HepG2 (cell line): ENCODE measurements around the gene SESN3. TPM values are rescaled to one million over a fixed set of nuclear protein-coding genes. Genes with fewer than 3 reads are reported as not detected.
A peak's percentile ranks its signal among the peaks of the same experiment; 100 is the strongest.

ENCODE experiments used
- DR1 ChIP-seq: sonication (generic); formaldehyde crosslinking; IDR thresholded peaks from 2 replicates; pipeline ENCODE4 v1.8.0; 2021; ENCODE audit warnings: mild to moderate bottlenecking, missing genetic modification reagents, inconsistent platforms
- HIVEP1 ChIP-seq: sonication (generic); formaldehyde crosslinking; IDR thresholded peaks from 2 replicates; pipeline ENCODE4 v1.4.0; 2020; ENCODE audit warnings: mild to moderate bottlenecking, missing genetic modification reagents
- SMC3 ChIP-seq: IDR thresholded peaks from 2 replicates; pipeline ENCODE4 v1.6.1; 2011; ENCODE audit warnings: low read length, improper control_type of control experiment
- SNAI1 ChIP-seq: sonication (generic); formaldehyde crosslinking; IDR thresholded peaks from 2 replicates; pipeline ENCODE4 v1.5.0; 2020; ENCODE audit warnings: mild to moderate bottlenecking, missing genetic modification reagents, borderline replicate concordance
- STAG1 ChIP-seq: sonication (generic); formaldehyde crosslinking; IDR thresholded peaks from 2 replicates; pipeline ENCODE4 v1.4.0; 2020; ENCODE audit warnings: missing genetic modification reagents
- WIZ ChIP-seq: sonication (generic); formaldehyde crosslinking; IDR thresholded peaks from 2 replicates; pipeline ENCODE4 v1.5.1; 2020; ENCODE audit warnings: mild to moderate bottlenecking, missing genetic modification reagents
- ZBTB8A ChIP-seq: sonication (generic); formaldehyde crosslinking; IDR thresholded peaks from 2 replicates; pipeline ENCODE4 v1.4.0; 2020; ENCODE audit warnings: mild to moderate bottlenecking, low read depth, missing genetic modification reagents, borderline replicate concordance
- ZFYVE20 ChIP-seq: sonication (generic); formaldehyde crosslinking; IDR thresholded peaks from 2 replicates; pipeline ENCODE4 v1.8.0; 2023; ENCODE audit warnings: low read depth, mild to moderate bottlenecking, moderate library complexity, missing genetic modification reagents, borderline replicate concordance
- ZNF101 ChIP-seq: sonication (generic); formaldehyde crosslinking; IDR thresholded peaks from 2 replicates; pipeline ENCODE4 v1.4.0; 2020; ENCODE audit warnings: mild to moderate bottlenecking, low read depth, missing genetic modification reagents, borderline replicate concordance
- ZNF768 ChIP-seq: sonication (generic); formaldehyde crosslinking; IDR thresholded peaks from 2 replicates; pipeline ENCODE4 v1.4.0; 2020; ENCODE audit warnings: missing genetic modification reagents
- polyA plus RNA-seq, 8 experiments: library from polyadenylated mRNA; depleted of rRNA in 3 of 8; stranded (reverse) in 7 of 8; unstranded in 1 of 8; fragments of >200 nt; fragmentation: Illumina TruSeq in 4 of 8; extraction: Trizol in 4 of 8; gene quantifications; 2 replicates each; pipeline versions ENCODE4 v1.2.1 to v1.2.3, GENCODE V29; 2011 to 2016; ENCODE audit warnings: low read depth in 4 of 8, missing spikeins in 1 of 8, mixed read lengths in 1 of 8; ENCODE audit not compliant: insufficient read depth in 1 of 8
- total RNA-seq, 5 experiments: library from RNA; depleted of rRNA; stranded (reverse); fragments of >200 nt; fragmentation: Illumina TruSeq; extraction: Trizol; gene quantifications; 2 replicates each; pipeline ENCODE4 v1.2.3, GENCODE V29; 2016; ENCODE audit warnings: low read depth in 1 of 5
- TF ChIP-seq, protein P1 (sequence below): sonication (generic); formaldehyde crosslinking; conservative IDR thresholded peaks from 2 replicates; pipeline ENCODE4 v1.4.0; 2020; ENCODE audit warnings: missing genetic modification reagents
- TF ChIP-seq, protein P2 (sequence below): sonication (generic); formaldehyde crosslinking; IDR thresholded peaks from 2 replicates; pipeline ENCODE4 v1.8.0; 2022; ENCODE audit warnings: missing genetic modification reagents, mild to moderate bottlenecking, inconsistent platforms, borderline replicate concordance
- TF ChIP-seq, protein P3 (sequence below): sonication (generic); formaldehyde crosslinking; IDR thresholded peaks from 2 replicates; pipeline ENCODE4 v1.8.1; 2023; ENCODE audit warnings: mild to moderate bottlenecking, missing genetic modification reagents
- TF ChIP-seq, protein P4 (sequence below): sonication (generic); formaldehyde crosslinking; IDR thresholded peaks from 2 replicates; pipeline ENCODE4 v1.5.0; 2020; ENCODE audit warnings: mild to moderate bottlenecking, missing genetic modification reagents, moderate library complexity
- TF ChIP-seq, protein P5 (sequence below): sonication (generic); formaldehyde crosslinking; IDR thresholded peaks from 2 replicates; pipeline ENCODE4 v1.4.0; 2020; ENCODE audit warnings: mild to moderate bottlenecking, missing genetic modification reagents
- TF ChIP-seq, protein P6 (sequence below): sonication (generic); formaldehyde crosslinking; conservative IDR thresholded peaks from 2 replicates; pipeline ENCODE4 v1.5.0; 2020; ENCODE audit warnings: missing genetic modification reagents

The SESN3 gene
- total and polyA plus RNA-seq, 2 of the 13 experiments (the other 11 are each of a cell fraction or from before 2014, with no cell fraction given): 0.53 to 0.86 TPM

DNA sequence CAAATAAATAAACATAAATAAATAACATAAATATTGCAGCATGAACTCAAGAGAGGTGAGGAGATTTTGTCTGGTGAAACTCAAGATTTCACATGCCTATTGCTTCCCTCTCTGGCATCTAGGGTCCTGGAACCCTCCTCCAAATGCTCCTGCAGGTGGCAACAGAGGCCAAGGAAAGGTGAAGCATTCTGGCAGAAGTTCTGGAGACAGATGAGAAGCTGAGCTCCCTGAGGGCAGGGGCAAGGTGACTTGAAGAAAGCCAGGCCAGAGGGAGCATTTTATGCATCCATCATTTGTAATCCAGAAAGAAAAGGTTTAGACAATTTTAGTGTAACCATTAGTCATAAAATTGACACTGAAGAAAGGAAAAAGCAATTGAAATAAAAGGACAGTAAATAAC lies 76.5 kb downstream of the SESN3 start (continued):
- TF ChIP-seq ZBTB8A (CRISPR knock-in tag) (no peak), ZNF101 (CRISPR knock-in tag) (no peak), SMC3 (peak; percentile 70), STAG1 (peak; percentile 87), HIVEP1 (CRISPR knock-in tag) (no peak), WIZ (CRISPR knock-in tag) (no peak), ZNF768 (CRISPR knock-in tag) (no peak), SNAI1 (CRISPR knock-in tag) (no peak), ZFYVE20 (no peak), DR1 (no peak)
- TF ChIP-seq, protein P1, sequence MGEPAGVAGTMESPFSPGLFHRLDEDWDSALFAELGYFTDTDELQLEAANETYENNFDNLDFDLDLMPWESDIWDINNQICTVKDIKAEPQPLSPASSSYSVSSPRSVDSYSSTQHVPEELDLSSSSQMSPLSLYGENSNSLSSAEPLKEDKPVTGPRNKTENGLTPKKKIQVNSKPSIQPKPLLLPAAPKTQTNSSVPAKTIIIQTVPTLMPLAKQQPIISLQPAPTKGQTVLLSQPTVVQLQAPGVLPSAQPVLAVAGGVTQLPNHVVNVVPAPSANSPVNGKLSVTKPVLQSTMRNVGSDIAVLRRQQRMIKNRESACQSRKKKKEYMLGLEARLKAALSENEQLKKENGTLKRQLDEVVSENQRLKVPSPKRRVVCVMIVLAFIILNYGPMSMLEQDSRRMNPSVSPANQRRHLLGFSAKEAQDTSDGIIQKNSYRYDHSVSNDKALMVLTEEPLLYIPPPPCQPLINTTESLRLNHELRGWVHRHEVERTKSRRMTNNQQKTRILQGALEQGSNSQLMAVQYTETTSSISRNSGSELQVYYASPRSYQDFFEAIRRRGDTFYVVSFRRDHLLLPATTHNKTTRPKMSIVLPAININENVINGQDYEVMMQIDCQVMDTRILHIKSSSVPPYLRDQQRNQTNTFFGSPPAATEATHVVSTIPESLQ (CRISPR knock-in tag): no peak
- TF ChIP-seq, protein P2, sequence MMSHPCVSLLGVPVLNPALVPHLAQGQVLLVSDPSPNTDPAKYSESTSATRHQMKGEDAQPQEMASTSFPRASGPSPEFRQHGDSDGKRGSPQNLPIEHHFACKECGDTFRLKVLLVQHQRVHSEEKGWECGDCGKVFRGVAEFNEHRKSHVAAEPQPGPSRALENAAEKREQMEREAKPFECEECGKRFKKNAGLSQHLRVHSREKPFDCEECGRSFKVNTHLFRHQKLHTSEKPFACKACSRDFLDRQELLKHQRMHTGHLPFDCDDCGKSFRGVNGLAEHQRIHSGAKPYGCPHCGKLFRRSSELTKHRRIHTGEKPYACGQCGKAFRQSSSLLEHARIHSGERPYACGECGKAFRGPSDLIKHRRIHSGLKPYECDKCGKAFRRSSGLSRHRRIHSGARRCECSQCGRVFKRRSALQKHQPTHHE: no peak
- TF ChIP-seq, protein P3, sequence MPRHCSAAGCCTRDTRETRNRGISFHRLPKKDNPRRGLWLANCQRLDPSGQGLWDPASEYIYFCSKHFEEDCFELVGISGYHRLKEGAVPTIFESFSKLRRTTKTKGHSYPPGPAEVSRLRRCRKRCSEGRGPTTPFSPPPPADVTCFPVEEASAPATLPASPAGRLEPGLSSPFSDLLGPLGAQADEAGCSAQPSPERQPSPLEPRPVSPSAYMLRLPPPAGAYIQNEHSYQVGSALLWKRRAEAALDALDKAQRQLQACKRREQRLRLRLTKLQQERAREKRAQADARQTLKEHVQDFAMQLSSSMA (CRISPR knock-in tag): no peak
- TF ChIP-seq, protein P4, sequence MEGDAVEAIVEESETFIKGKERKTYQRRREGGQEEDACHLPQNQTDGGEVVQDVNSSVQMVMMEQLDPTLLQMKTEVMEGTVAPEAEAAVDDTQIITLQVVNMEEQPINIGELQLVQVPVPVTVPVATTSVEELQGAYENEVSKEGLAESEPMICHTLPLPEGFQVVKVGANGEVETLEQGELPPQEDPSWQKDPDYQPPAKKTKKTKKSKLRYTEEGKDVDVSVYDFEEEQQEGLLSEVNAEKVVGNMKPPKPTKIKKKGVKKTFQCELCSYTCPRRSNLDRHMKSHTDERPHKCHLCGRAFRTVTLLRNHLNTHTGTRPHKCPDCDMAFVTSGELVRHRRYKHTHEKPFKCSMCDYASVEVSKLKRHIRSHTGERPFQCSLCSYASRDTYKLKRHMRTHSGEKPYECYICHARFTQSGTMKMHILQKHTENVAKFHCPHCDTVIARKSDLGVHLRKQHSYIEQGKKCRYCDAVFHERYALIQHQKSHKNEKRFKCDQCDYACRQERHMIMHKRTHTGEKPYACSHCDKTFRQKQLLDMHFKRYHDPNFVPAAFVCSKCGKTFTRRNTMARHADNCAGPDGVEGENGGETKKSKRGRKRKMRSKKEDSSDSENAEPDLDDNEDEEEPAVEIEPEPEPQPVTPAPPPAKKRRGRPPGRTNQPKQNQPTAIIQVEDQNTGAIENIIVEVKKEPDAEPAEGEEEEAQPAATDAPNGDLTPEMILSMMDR: peak; percentile 77
- TF ChIP-seq, protein P5, sequence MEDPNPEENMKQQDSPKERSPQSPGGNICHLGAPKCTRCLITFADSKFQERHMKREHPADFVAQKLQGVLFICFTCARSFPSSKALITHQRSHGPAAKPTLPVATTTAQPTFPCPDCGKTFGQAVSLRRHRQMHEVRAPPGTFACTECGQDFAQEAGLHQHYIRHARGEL (CRISPR knock-in tag): no peak
- TF ChIP-seq, protein P6, sequence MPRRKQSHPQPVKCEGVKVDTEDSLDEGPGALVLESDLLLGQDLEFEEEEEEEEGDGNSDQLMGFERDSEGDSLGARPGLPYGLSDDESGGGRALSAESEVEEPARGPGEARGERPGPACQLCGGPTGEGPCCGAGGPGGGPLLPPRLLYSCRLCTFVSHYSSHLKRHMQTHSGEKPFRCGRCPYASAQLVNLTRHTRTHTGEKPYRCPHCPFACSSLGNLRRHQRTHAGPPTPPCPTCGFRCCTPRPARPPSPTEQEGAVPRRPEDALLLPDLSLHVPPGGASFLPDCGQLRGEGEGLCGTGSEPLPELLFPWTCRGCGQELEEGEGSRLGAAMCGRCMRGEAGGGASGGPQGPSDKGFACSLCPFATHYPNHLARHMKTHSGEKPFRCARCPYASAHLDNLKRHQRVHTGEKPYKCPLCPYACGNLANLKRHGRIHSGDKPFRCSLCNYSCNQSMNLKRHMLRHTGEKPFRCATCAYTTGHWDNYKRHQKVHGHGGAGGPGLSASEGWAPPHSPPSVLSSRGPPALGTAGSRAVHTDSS: no peak
